Loucy (cell line): ENCODE data around the gene FLII.

ENCODE experiments used
- H2AFZ ChIP-seq: fragments of 200-600 bp; sonication (generic); 2 replicates; pipeline ENCODE4 v1.6.0; 2016; ENCODE audit warnings: antibody characterized with exemption, mild to moderate bottlenecking, low read length, moderate library complexity
- H3F3A ChIP-seq: fragments of 200-600 bp; 2 replicates; pipeline ENCODE4 v1.6.0; 2016; ENCODE audit warnings: antibody characterized with exemption, low read depth, mild to moderate bottlenecking
- H3K27me3 ChIP-seq: fragments of 200-600 bp; sonication (generic); 2 replicates; pipeline ENCODE4 v1.6.1; 2014; ENCODE audit warnings: low read length, mild to moderate bottlenecking; ENCODE audit not compliant: insufficient read depth, poor library complexity, severe bottlenecking
- H3K36me3 ChIP-seq: fragments of 200-600 bp; sonication (generic); 2 replicates; pipeline ENCODE4 v1.6.1; 2016; ENCODE audit warnings: low read length; ENCODE audit not compliant: insufficient read depth
- H3K4me1 ChIP-seq: fragments of 200-600 bp; sonication (generic); 2 replicates; pipeline ENCODE4 v1.5.1; 2014; ENCODE audit warnings: low read length, mild to moderate bottlenecking; ENCODE audit not compliant: insufficient read depth, poor library complexity, severe bottlenecking
- H3K4me2 ChIP-seq: fragments of 200-600 bp; sonication (generic); 2 replicates; pipeline ENCODE4 v1.6.0; 2014; ENCODE audit warnings: antibody characterized with exemption, low read length, low read depth, mild to moderate bottlenecking; ENCODE audit not compliant: poor library complexity, severe bottlenecking
- H3K4me3 ChIP-seq: fragments of 200-600 bp; sonication (generic); 2 replicates; pipeline ENCODE4 v1.5.1; 2014; ENCODE audit warnings: low read length, mild to moderate bottlenecking, mixed read lengths; ENCODE audit not compliant: poor library complexity, severe bottlenecking
- H3K79me2 ChIP-seq: fragments of 200-600 bp; sonication (generic); 2 replicates; pipeline ENCODE4 v1.6.1; 2014; ENCODE audit warnings: low read length; ENCODE audit not compliant: insufficient read depth
- H3K9ac ChIP-seq: fragments of 200-600 bp; sonication (generic); 2 replicates; pipeline ENCODE4 v1.6.0; 2014; ENCODE audit warnings: mild to moderate bottlenecking, low read depth, low read length, moderate library complexity; ENCODE audit not compliant: poor library complexity, severe bottlenecking
- H3K9me2 ChIP-seq: fragments of 200-600 bp; sonication (generic); replicated peaks from 2 replicates; pipeline ENCODE4 v1.6.1; 2016; ENCODE audit warnings: low read depth, low read length, mixed read lengths
- H3K9me3 ChIP-seq: fragments of 200-600 bp; sonication (generic); 2 replicates; pipeline ENCODE4 v1.6.1; 2014; ENCODE audit warnings: mild to moderate bottlenecking, antibody characterized with exemption, low read length, low read depth; ENCODE audit not compliant: insufficient read depth
- H4K20me1 ChIP-seq: fragments of 200-600 bp; sonication (generic); 2 replicates; pipeline ENCODE4 v1.6.0; 2014; ENCODE audit warnings: antibody characterized with exemption, low read length, mild to moderate bottlenecking; ENCODE audit not compliant: insufficient read depth, poor library complexity, severe bottlenecking
- CTCF ChIP-seq: fragments of 200-600 bp; sonication (generic); conservative IDR thresholded peaks from 2 replicates; pipeline ENCODE4 v1.5.1; 2014; ENCODE audit warnings: mild to moderate bottlenecking, antibody characterized with exemption, low read length
- EZH2phosphoT487 ChIP-seq: fragments of 200-600 bp; IDR thresholded peaks from 2 replicates; pipeline ENCODE4 v1.6.1; 2018; ENCODE audit warnings: antibody characterized with exemption, mild to moderate bottlenecking, moderate library complexity, borderline replicate concordance

The FLII gene

GRCh38 chr17:18228176-18228682, 30.3 kb downstream of the FLII start:
- no peaks in the 10 kb centered on the region for H3K27me3 ChIP-seq
- H3K4me1 ChIP-seq, result peaks cover 22% of the 10 kb centered on the region
- H3K4me3 ChIP-seq, result peak overlapping the region; percentile 0
- TF ChIP-seq EZH2phosphoT487 (no peak), CTCF (no peak)
- H3K36me3 ChIP-seq, result no peaks in the 10 kb centered on the region
- H3K9me2 ChIP-seq, result no peaks in the 10 kb centered on the region
- H3K9me3 ChIP-seq, result no peaks in the 10 kb centered on the region
- no peak overlapping the region for H2AFZ ChIP-seq
- H3F3A ChIP-seq, result no peaks in the 10 kb centered on the region
- H3K79me2 ChIP-seq, result peaks cover 32% of the 10 kb centered on the region
- H4K20me1 ChIP-seq, result peaks cover 7% of the 10 kb centered on the region
- peak overlapping the region; percentile 99 for H3K4me2 ChIP-seq
- peak overlapping the region; percentile 8 for H3K9ac ChIP-seq

- H3K4me2 ChIP-seq, result peak overlapping the region; percentile 99
- H2AFZ ChIP-seq, result no peak overlapping the region
- peaks cover 32% of the 10 kb centered on the region for H3K79me2 ChIP-seq
- peaks cover 22% of the 10 kb centered on the region for H3K4me1 ChIP-seq
- H4K20me1 ChIP-seq, result peaks cover 7% of the 10 kb centered on the region
- no peaks in the 10 kb centered on the region for H3K9me3 ChIP-seq
- H3K9me2 ChIP-seq, result no peaks in the 10 kb centered on the region
- peak overlapping the region; percentile 0 for H3K4me3 ChIP-seq
- H3F3A ChIP-seq, result no peaks in the 10 kb centered on the region
- no peaks in the 10 kb centered on the region for H3K27me3 ChIP-seq
- no peak for TF ChIP-seq CTCF
- TF ChIP-seq EZH2phosphoT487, result no peak
- H3K9ac ChIP-seq, result no peak overlapping the region
- H3K36me3 ChIP-seq, result no peaks in the 10 kb centered on the region
Measured at GRCh38 chr17:18227635-18228034, 30.9 kb downstream of the FLII start.

- H2AFZ ChIP-seq, result peak overlapping the region; percentile 93
Measured at GRCh38 chr17:18226284-18226945, 32.1 kb downstream of the FLII start.

More at GRCh38 chr17:18226284-18226945, 32.1 kb downstream of the FLII start:
- Histone ChIP-seq H4K20me1 (peaks cover 7% of the 10 kb centered on the region), H3K4me1 (peaks cover 22% of the 10 kb centered on the region), H3F3A (no peaks in the 10 kb centered on the region), H3K79me2 (peaks cover 32% of the 10 kb centered on the region), H3K4me2 (peak overlapping the region; percentile 99), H3K27me3 (no peaks in the 10 kb centered on the region), H3K9ac (peak overlapping the region; percentile 80), H3K9me2 (no peaks in the 10 kb centered on the region), H3K36me3 (no peaks in the 10 kb centered on the region), H3K9me3 (no peaks in the 10 kb centered on the region), H3K4me3 (peak overlapping the region; percentile 100)
- TF ChIP-seq EZH2phosphoT487 (no peak), CTCF (no peak)
